ENCODE data around the gene CNGA3. TPM values are rescaled to one million over a fixed set of nuclear protein-coding genes. Genes with fewer than 3 reads are reported as not detected.
"Not testable (repeated sequence)": the region's sequence is repeated elsewhere in the genome, so short reads cannot be mapped to it uniquely, and the experiment has no call there.

The CNGA3 gene
- total RNA-seq, 1 experiment from 2014 or later: not detected

DNA sequence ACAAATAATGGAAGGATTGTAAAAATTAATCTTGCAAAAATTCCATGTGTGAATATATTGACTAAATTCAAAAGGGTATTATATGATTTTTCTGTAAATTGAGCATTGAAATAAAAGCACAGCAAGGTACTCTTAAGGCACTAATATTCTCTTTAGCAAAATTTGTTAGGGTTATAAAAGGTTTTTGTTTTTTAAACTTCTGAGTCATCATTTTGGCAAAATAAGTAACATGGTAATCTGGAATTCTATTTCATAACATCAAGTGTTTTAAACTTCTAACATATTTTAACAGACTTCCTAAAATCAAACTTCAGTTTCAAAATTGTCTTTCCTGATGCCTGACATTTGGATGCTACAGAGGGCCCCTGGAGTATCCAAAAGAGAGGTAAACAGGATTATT is 85.9 kb downstream of the CNGA3 start:
- Histone ChIP-seq H3K27ac (ENCODE audit: low read length) (no peak overlapping the region), H3K4me3 (ENCODE audit: low read length) (no peak overlapping the region), H3K9ac (ENCODE audit: low read length) (no peak overlapping the region), H3K4me1 (ENCODE audit: insufficient read depth, low read length) (no peaks in the 10 kb centered on the region), H4K20me1 (ENCODE audit: low read length) (no peaks in the 10 kb centered on the region), H3K36me3 (ENCODE audit: low read depth, low read length) (no peaks in the 10 kb centered on the region), H2AFZ (ENCODE audit: low read length) (no peak overlapping the region), H3F3A (ENCODE audit: low read length, unreplicated experiment) (no peaks in the 10 kb centered on the region), H3K9me3 (ENCODE audit: low read length) (0 out of 2 replicates have a peak, but pooled peaks cover 5% of the 10 kb centered on the region), H3K79me2 (ENCODE audit: low read length) (no peaks in the 10 kb centered on the region), H3K9me2 (replicated peaks; ENCODE audit: low read length) (no peaks in the 10 kb centered on the region), H3K27me3 (ENCODE audit: low read length) (no peaks in the 10 kb centered on the region), H3K4me2 (ENCODE audit: low read length) (no peak overlapping the region)
- intact Hi-C loops (cut with micrococcal nuclease): no loop called here
- DNase-seq (no peak), ATAC-seq (no peak)
- ChIA-PET CTCF (no interaction called here), POLR2A (ENCODE audit: unreplicated experiment) (no interaction called here)
- BruUV-seq (replicated peaks): no TSS peak
- TF ChIP-seq EZH2phosphoT487 (IDR thresholded peaks at IDR 0.05; ENCODE audit: borderline replicate concordance, low read length): no peak
- TF ChIP-seq, protein P1, sequence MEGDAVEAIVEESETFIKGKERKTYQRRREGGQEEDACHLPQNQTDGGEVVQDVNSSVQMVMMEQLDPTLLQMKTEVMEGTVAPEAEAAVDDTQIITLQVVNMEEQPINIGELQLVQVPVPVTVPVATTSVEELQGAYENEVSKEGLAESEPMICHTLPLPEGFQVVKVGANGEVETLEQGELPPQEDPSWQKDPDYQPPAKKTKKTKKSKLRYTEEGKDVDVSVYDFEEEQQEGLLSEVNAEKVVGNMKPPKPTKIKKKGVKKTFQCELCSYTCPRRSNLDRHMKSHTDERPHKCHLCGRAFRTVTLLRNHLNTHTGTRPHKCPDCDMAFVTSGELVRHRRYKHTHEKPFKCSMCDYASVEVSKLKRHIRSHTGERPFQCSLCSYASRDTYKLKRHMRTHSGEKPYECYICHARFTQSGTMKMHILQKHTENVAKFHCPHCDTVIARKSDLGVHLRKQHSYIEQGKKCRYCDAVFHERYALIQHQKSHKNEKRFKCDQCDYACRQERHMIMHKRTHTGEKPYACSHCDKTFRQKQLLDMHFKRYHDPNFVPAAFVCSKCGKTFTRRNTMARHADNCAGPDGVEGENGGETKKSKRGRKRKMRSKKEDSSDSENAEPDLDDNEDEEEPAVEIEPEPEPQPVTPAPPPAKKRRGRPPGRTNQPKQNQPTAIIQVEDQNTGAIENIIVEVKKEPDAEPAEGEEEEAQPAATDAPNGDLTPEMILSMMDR (conservative IDR thresholded peaks at IDR 0.05; ENCODE audit: low read depth, low read length): no peak
- no peak for TF ChIP-seq EZH2 (IDR thresholded peaks at IDR 0.05; ENCODE audit: low read length, unreplicated experiment)

DNA sequence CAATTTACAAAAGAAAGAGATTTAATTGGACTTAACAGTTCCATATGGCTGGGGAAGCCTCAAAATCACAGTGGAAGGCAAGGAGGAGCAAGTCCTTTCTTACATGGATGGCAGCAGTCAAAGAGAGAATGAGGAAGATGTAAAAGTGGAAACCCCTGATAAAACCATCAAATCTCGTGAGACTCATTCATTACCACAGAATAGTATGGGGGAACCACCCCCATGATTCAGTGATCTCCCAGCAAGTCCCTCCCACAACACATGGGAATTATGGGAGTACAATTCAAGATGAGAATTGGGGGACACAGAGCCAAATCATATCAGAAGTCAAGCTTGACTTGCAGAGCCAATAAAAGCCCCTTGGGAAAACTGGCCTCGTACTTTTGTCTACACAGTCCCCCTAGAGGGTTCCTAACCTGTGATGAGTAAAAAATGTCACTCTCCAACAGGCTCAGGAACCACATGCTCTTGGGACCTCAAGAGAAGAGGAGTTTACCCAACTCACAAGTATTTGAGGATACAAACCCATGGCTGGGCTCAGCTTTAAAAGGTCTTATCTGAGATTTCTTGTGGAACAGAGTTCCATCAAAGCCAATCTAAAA is 87.2 kb downstream of the CNGA3 start:
- Histone ChIP-seq H3K4me2 (ENCODE audit: low read length) (no peak overlapping the region), H3K27ac (ENCODE audit: low read length) (no peak overlapping the region), H3K4me1 (ENCODE audit: insufficient read depth, low read length) (no peaks in the 10 kb centered on the region), H3K79me2 (ENCODE audit: low read length) (no peaks in the 10 kb centered on the region), H3F3A (ENCODE audit: low read length, unreplicated experiment) (no peaks in the 10 kb centered on the region), H3K9ac (ENCODE audit: low read length) (no peak overlapping the region), H2AFZ (ENCODE audit: low read length) (no peak overlapping the region), H3K9me2 (replicated peaks; ENCODE audit: low read length) (no peaks in the 10 kb centered on the region), H3K36me3 (ENCODE audit: low read depth, low read length) (no peaks in the 10 kb centered on the region), H3K9me3 (ENCODE audit: low read length) (0 out of 2 replicates have a peak, but pooled peaks cover 5% of the 10 kb centered on the region), H3K27me3 (ENCODE audit: low read length) (no peaks in the 10 kb centered on the region), H4K20me1 (ENCODE audit: low read length) (no peaks in the 10 kb centered on the region), H3K4me3 (ENCODE audit: low read length) (no peak overlapping the region)
- no peak for TF ChIP-seq EZH2 (IDR thresholded peaks at IDR 0.05; ENCODE audit: low read length, unreplicated experiment)
- TF ChIP-seq EZH2phosphoT487 (IDR thresholded peaks at IDR 0.05; ENCODE audit: borderline replicate concordance, low read length): no peak
- ChIA-PET POLR2A (ENCODE audit: unreplicated experiment) (no interaction called here), CTCF (no interaction called here)
- no peak for DNase-seq
- no TSS peak for BruUV-seq (replicated peaks)
- intact Hi-C loops (cut with micrococcal nuclease): no loop called here
- no peak for ATAC-seq

DNA sequence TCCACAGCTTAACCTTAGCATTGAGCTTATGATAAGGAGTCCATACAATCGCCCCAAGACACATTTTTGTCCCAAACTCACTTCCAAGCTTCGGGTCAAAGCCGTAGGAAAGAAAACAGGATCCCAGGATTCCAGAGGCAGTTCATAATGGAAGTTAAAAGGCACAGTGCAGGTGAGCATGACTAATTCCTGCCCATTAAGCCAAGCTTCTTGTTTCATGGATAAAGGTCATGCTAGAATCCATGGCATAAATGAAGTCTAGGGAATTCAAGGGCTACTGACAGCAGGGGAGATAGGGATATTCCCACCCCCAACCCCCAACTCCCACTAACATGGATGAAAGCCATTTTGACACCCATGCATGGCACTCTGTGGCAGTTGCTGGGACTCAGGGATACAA is 88.2 kb downstream of the CNGA3 start:
- Histone ChIP-seq H3F3A (ENCODE audit: low read length, unreplicated experiment) (no peaks in the 10 kb centered on the region), H3K9me2 (replicated peaks; ENCODE audit: low read length) (no peaks in the 10 kb centered on the region), H3K9me3 (ENCODE audit: low read length) (0 out of 2 replicates have a peak, but pooled peaks cover 5% of the 10 kb centered on the region), H3K4me2 (ENCODE audit: low read length) (no peak overlapping the region), H3K4me1 (ENCODE audit: insufficient read depth, low read length) (no peaks in the 10 kb centered on the region), H2AFZ (ENCODE audit: low read length) (no peak overlapping the region), H3K79me2 (ENCODE audit: low read length) (no peaks in the 10 kb centered on the region), H4K20me1 (ENCODE audit: low read length) (no peaks in the 10 kb centered on the region), H3K27me3 (ENCODE audit: low read length) (no peaks in the 10 kb centered on the region), H3K27ac (ENCODE audit: low read length) (no peak overlapping the region), H3K9ac (ENCODE audit: low read length) (no peak overlapping the region), H3K4me3 (ENCODE audit: low read length) (no peak overlapping the region), H3K36me3 (ENCODE audit: low read depth, low read length) (no peaks in the 10 kb centered on the region)
- TF ChIP-seq EZH2 (IDR thresholded peaks at IDR 0.05; ENCODE audit: low read length, unreplicated experiment) (no peak), EZH2phosphoT487 (IDR thresholded peaks at IDR 0.05; ENCODE audit: borderline replicate concordance, low read length) (no peak)
- TF ChIP-seq, protein P1 (conservative IDR thresholded peaks at IDR 0.05; ENCODE audit: low read depth, low read length): no peak
- BruUV-seq (replicated peaks): no TSS peak
- intact Hi-C loops (cut with micrococcal nuclease): no loop called here
- no peak for ATAC-seq
- POLR2A ChIA-PET (ENCODE audit: unreplicated experiment): no interaction called here
- no peak for DNase-seq
- CTCF ChIA-PET: no interaction called here

DNA sequence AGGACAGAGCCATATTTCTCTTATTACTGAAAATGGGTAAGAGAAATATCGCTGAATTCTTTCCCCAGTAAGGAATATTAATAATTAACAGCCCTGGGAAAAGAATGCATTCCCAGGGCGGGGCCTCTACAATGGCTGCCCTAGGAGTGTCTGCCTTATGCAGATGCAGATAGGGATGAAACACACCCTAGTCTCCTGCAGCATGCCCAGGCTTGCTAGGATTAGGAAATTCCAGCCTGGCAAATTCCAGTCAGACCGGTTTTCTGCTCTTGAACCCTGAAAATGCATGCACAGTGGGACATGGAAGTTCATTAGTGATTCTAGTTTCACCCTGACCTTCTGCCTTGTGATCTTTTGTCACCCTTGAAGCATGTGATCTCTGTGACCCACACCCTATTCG is 89.4 kb downstream of the CNGA3 start:
- H3K27ac ChIP-seq (ENCODE audit: low read length); CTCF ChIA-PET; H3F3A ChIP-seq (ENCODE audit: low read length, unreplicated experiment); H3K4me2 ChIP-seq (ENCODE audit: low read length); DNase-seq; POLR2A ChIA-PET (ENCODE audit: unreplicated experiment); ATAC-seq; H3K4me1 ChIP-seq (ENCODE audit: insufficient read depth, low read length); intact Hi-C loops (cut with micrococcal nuclease); H3K9ac ChIP-seq (ENCODE audit: low read length); H4K20me1 ChIP-seq (ENCODE audit: low read length); H3K9me3 ChIP-seq (ENCODE audit: low read length); H2AFZ ChIP-seq (ENCODE audit: low read length); H3K9me2 ChIP-seq (replicated peaks; ENCODE audit: low read length); H3K79me2 ChIP-seq (ENCODE audit: low read length); BruUV-seq (replicated peaks); H3K4me3 ChIP-seq (ENCODE audit: low read length); H3K36me3 ChIP-seq (ENCODE audit: low read depth, low read length); H3K27me3 ChIP-seq (ENCODE audit: low read length): not testable (repeated sequence)

Data from PC-3 (cell line).